Smooth muscle cell of the brain vasculature (primary cell): ENCODE data around the gene OTOL1.

Experiments used
- DNase-seq: peaks from one replicate; pipeline ENCODE4 v3.0.0-alpha.2; 2012; ENCODE audit warnings: low read depth, low spot score

OTOL1 gene

GRCh38 chr3:161540594-161540993 lies 44.0 kb downstream of the OTOL1 start:
- DNase-seq: no peak

GRCh38 chr3:161545824-161546223 lies 49.2 kb downstream of the OTOL1 start:
- DNase-seq: no peak

DNA sequence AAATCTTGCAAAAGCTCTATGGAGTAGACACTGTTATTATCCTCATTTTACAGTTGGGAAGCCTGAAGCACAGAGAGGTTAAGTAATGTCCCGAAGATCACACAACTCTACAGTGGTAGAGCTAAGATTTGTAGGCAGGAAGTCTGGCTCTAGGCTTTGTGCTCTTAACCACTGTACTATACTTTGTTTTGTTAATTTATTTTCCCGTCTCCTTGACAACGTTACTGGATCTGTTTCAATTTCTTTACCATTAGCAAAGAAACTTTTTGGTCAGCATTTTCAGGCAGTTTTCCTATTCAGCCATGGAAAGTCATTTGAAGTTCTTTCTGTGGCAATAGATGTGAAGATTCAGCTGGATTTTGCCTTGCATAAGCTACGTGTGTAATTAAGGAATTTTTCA lies 51.7 kb downstream of the OTOL1 start:
- no peak for DNase-seq

- DNase-seq: no peak
These were observed 52.7 kb downstream of the OTOL1 start for GRCh38 chr3:161549261-161549660.

GRCh38 chr3:161550491-161551195 lies 54.0 kb downstream of the OTOL1 start:
- no peak for DNase-seq

DNA sequence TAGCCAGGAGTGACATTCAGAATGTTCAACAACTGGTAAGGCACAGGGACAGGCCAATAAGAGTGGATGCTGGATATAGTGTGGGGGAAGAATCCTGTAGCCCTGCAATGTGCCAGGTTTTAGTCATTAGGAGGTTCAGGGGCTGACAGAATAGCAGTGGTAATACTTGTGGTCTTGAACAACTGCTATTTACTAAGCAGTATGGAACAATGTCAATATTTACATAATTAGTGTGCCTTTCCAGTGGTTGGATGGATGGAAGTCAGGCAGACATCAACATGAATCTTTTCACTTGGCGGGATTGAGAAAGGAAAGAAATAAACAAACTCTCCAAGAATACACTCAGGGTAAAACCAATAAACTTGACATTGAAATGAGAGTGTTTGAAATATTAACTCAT lies 55.1 kb downstream of the OTOL1 start:
- no peak for DNase-seq

- no peak for DNase-seq
These were observed 56.5 kb downstream of the OTOL1 start for GRCh38 chr3:161552984-161553560.
